KOPT-K1 (cell line): Measurements from ENCODE around the gene RNFT2.

Source experiments
- H3K27ac ChIP-seq: fragments of 200-600 bp; sonication (generic); 2 replicates; pipeline ENCODE4 v1.5.1; 2016; ENCODE audit warnings: antibody characterized with exemption, mild to moderate bottlenecking, low read depth, low read length; ENCODE audit not compliant: poor library complexity, severe bottlenecking
- H3K36me3 ChIP-seq: fragments of 200-600 bp; sonication (generic); 2 replicates; pipeline ENCODE4 v1.5.1; 2017; ENCODE audit warnings: antibody characterized with exemption, mild to moderate bottlenecking, low read length, moderate library complexity; ENCODE audit not compliant: insufficient read depth
- H3K9me3 ChIP-seq: fragments of 200-600 bp; sonication (generic); 2 replicates; pipeline ENCODE4 v1.5.1; 2017; ENCODE audit warnings: antibody characterized with exemption, low read length, mild to moderate bottlenecking; ENCODE audit not compliant: insufficient read depth, poor library complexity, severe bottlenecking

The RNFT2 gene

GRCh38 chr12:116701432-116701831 lies 36.7 kb upstream of the RNFT2 start:
- Histone ChIP-seq H3K27ac (no peak overlapping the region), H3K9me3 (no peaks in the 10 kb centered on the region), H3K36me3 (no peaks in the 10 kb centered on the region)

- no peaks in the 10 kb centered on the region for H3K9me3 ChIP-seq
- H3K36me3 ChIP-seq = no peaks in the 10 kb centered on the region
- no peak overlapping the region for H3K27ac ChIP-seq
These were observed 34.8 kb upstream of the RNFT2 start for GRCh38 chr12:116703214-116703795.

- Histone ChIP-seq H3K36me3 (peaks cover 8% of the 10 kb centered on the region; the same call in 1 of the 2 replicates), H3K9me3 (no peaks in the 10 kb centered on the region), H3K27ac (no peak overlapping the region)
These were observed 30.4 kb upstream of the RNFT2 start for GRCh38 chr12:116707751-116708150.

GRCh38 chr12:116708826-116709756 lies 29.0 kb upstream of the RNFT2 start:
- peaks cover 8% of the 10 kb centered on the region; the same call in 1 of the 2 replicates for H3K36me3 ChIP-seq
- no peak overlapping the region for H3K27ac ChIP-seq
- H3K9me3 ChIP-seq = no peaks in the 10 kb centered on the region

GRCh38 chr12:116709768-116710167 lies 28.3 kb upstream of the RNFT2 start:
- Histone ChIP-seq H3K36me3 (peaks cover 9% of the 10 kb centered on the region; the same call in 1 of the 2 replicates), H3K27ac (no peak overlapping the region), H3K9me3 (no peaks in the 10 kb centered on the region)

GRCh38 chr12:116710370-116711150 lies 27.6 kb upstream of the RNFT2 start:
- Histone ChIP-seq H3K9me3 (no peaks in the 10 kb centered on the region), H3K36me3 (peaks cover 17% of the 10 kb centered on the region), H3K27ac (no peak overlapping the region)

GRCh38 chr12:116712458-116713303 lies 25.4 kb upstream of the RNFT2 start:
- Histone ChIP-seq H3K36me3 (peaks cover 38% of the 10 kb centered on the region), H3K9me3 (no peaks in the 10 kb centered on the region), H3K27ac (no peak overlapping the region)

GRCh38 chr12:116713527-116713926 lies 24.6 kb upstream of the RNFT2 start:
- Histone ChIP-seq H3K9me3 (no peaks in the 10 kb centered on the region), H3K27ac (no peak overlapping the region), H3K36me3 (peaks cover 46% of the 10 kb centered on the region)

GRCh38 chr12:116714175-116714574 lies 23.9 kb upstream of the RNFT2 start:
- Histone ChIP-seq H3K27ac (no peak overlapping the region), H3K36me3 (peaks cover 46% of the 10 kb centered on the region), H3K9me3 (no peaks in the 10 kb centered on the region)

- H3K27ac ChIP-seq = no peak overlapping the region
- no peaks in the 10 kb centered on the region for H3K9me3 ChIP-seq
- peaks cover 70% of the 10 kb centered on the region for H3K36me3 ChIP-seq
These were observed 20.4 kb upstream of the RNFT2 start for GRCh38 chr12:116717466-116718437.

- Histone ChIP-seq H3K36me3 (peaks cover 74% of the 10 kb centered on the region), H3K9me3 (no peaks in the 10 kb centered on the region), H3K27ac (no peak overlapping the region)
These were observed 19.3 kb upstream of the RNFT2 start for GRCh38 chr12:116718655-116719454.

- Histone ChIP-seq H3K27ac (no peak overlapping the region), H3K9me3 (no peaks in the 10 kb centered on the region), H3K36me3 (peaks cover 72% of the 10 kb centered on the region)
These were observed 18.2 kb upstream of the RNFT2 start for GRCh38 chr12:116719731-116720528.
